ENCODE measurements around the gene ERBB2.
"Not testable (repeated sequence)": the region's sequence is repeated elsewhere in the genome, so short reads cannot be mapped to it uniquely, and the experiment has no call there.

The ERBB2 gene

DNA sequence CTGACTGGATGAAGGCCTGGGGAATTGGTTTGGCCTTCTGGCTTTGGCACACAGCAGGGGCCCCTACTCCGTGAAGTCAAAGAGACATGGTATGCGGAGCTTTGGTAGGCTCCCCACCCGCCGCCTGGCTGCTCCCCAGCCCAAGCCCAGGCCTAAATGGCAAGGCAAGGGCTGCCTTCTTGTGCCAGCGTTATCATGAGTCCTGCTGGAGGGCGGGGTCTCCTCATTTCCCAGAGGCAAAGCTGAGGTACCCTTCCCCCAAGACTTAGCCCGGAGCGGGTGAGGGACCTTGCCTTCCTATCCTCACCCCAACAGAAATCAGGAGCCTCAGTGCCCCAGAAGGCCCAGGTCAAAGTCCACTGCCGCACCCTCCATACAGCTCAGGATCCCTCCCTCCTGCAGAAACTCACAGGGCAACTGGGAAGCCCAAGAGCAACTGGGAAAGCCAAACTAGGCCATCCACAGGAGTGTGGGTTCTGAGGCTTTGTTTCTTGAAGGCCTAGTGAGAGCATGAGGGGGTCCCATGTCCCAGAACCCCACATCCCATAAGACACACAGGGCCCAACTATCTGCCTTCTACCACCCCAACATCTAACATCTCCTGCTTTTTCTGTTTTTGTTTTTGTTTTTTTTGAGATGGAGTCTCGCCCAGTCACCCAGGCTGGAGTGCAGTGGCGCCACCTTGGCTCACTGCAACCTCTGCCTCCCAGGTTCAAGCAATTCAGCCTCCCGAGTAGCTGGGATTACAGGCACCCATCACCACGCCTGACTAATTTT lies 21.3 kb upstream of the ERBB2 start:
- DNase-seq (ENCODE audit: low spot score), result no peak

DNA sequence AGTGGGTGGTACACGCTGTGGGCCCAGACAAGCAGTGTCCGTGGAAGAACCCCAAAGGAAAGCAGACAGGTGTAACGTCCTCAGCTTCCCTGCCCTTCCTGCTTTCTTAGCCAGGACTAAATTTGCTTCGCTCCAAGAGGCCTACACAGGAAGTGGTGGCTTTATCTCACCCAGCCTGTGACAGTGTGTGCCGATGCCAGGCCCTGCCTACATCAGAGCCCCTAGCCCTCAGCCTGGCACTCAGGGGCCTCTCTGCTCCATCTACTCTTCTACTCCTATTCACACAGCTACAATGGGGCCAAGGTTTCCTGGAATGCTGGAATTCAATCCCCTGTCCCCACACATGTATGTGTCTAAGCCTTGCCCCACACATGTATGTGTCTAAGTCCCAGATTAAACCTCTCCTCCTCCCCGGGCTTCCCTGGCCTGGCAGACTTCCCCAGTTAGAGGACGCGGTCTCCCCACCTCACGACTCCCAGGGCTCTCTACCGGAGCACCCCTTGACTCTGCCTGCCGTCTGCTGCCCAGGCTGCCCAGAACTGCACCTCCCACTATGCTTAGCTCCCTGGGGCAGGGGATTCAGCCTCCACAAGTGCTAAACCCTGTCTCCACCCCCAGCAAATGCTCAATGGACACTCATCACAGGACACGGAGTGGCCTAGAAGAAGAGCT lies 20.2 kb upstream of the ERBB2 start:
- no peak for DNase-seq (ENCODE audit: low spot score)

DNA sequence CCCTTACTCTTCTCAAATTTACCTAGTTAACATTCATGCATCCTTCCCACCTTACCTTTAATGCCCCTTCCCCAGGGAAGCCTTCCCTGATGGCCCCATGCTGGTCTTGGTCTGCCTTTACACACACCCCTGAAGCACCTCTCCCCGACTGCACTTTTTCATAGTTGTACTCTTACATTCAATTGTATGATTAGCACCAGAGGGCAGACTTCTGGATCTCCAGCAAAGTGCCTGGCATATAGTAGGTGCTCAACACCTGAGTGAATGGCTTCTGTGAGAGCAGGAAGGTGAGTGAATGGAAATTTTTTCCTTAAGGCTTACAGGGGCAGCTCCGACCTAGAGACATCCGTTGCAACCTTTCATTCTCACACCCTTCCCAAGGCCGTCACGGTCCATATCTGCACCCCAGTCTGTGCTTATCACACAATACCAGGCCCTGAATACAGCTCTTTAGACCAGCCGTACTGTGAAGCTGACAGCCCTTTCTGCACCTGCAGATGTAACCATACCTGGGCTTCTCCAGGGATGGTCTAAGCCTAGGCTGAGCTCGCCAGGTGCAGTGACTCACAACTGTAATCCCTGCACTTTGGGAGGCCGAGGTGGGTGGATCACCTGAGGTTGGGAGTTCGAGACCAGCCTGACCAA lies 16.4 kb upstream of the ERBB2 start:
- DNase-seq (ENCODE audit: low spot score), result no peak

- no peak for DNase-seq (ENCODE audit: low spot score)
Measured at GRCh38 chr17:39684369-39685192, 15.3 kb upstream of the ERBB2 start.

DNA sequence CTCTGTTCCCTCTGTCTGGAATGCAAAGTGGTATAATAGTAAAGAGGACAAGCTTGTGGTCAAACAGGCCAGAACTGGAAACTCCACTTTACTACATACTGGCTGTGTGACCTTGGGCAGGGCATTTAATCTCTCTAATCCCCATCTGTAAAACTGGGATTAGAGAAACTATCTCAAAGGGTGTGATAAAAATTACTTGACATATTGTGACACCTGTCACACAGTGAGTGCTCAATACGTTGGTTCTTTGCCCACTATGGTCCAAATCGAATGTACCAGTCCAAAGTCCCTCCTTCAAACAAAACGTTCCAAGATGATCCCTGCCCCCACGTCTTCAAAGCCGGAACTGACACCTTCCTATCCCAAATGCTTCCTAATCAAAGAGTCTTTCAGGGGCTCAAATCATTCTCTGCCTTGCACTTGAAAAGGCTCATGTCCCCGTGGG lies 12.7 kb upstream of the ERBB2 start:
- no peak for DNase-seq (ENCODE audit: low spot score)

- peak; percentile 96 for DNase-seq (ENCODE audit: low spot score)
Measured at GRCh38 chr17:39687546-39688474, 12.1 kb upstream of the ERBB2 start, which contains the start of gene PGAP3. Gene PGAP3 (minus strand): TSS chr17:39688057. CDS start chr17:39688014, 43 bp downstream.

- DNase-seq (ENCODE audit: low spot score), result no peak
Measured at GRCh38 chr17:39688475-39688835, 11.4 kb upstream of the ERBB2 start.

- no peak for DNase-seq (ENCODE audit: low spot score)
Measured at GRCh38 chr17:39688945-39689344, 10.9 kb upstream of the ERBB2 start.

DNA sequence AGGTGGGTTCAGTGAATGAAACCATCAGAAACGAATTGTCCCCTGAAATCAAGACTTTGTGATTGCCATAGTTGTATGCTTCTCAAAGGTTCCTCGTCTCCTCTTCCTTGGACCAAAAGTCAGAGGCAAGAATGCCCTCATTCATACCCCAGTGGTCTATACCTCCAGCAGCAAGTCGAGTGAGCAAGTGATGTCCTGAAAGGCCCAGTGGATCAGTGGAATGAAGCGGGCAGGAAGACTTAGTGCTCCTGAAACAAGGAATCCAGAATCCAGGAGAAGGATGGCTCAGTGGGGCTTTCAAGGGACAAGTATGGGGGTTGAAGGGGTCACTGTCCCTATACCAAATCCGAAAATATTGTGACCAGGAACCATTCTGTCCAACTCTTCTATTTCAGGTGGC lies 5.3 kb upstream of the ERBB2 start:
- no peak for DNase-seq (ENCODE audit: low spot score)

- DNase-seq (ENCODE audit: low spot score), result no peak
Measured at GRCh38 chr17:39695089-39695474, 4.8 kb upstream of the ERBB2 start.

GRCh38 chr17:39696731-39697130 lies 3.1 kb upstream of the ERBB2 start:
- no peak for DNase-seq (ENCODE audit: low spot score)

- no peak for DNase-seq (ENCODE audit: low spot score)
Measured at GRCh38 chr17:39697961-39698360, 1.9 kb upstream of the ERBB2 start.

DNA sequence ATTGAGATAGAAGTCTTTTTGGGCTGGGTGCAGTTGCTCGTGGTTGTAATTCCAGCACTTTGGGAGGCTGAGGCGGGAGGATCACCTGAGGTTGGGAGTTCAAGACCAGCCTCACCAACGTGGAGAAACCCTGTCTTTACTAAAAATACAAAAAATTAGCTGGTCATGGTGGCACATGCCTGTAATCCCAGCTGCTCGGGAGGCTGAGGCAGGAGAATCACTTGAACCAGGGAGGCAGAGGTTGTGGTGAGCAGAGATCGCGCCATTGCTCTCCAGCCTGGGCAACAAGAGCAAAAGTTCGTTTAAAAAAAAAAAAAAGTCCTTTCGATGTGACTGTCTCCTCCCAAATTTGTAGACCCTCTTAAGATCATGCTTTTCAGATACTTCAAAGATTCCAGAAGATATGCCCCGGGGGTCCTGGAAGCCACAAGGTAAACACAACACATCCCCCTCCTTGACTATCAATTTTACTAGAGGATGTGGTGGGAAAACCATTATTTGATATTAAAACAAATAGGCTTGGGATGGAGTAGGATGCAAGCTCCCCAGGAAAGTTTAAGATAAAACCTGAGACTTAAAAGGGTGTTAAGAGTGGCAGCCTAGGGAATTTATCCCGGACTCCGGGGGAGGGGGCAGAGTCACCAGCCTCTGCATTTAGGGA lies 577 bp upstream of the ERBB2 start:
- DNase-seq (ENCODE audit: low spot score), result not testable (repeated sequence)

DNA sequence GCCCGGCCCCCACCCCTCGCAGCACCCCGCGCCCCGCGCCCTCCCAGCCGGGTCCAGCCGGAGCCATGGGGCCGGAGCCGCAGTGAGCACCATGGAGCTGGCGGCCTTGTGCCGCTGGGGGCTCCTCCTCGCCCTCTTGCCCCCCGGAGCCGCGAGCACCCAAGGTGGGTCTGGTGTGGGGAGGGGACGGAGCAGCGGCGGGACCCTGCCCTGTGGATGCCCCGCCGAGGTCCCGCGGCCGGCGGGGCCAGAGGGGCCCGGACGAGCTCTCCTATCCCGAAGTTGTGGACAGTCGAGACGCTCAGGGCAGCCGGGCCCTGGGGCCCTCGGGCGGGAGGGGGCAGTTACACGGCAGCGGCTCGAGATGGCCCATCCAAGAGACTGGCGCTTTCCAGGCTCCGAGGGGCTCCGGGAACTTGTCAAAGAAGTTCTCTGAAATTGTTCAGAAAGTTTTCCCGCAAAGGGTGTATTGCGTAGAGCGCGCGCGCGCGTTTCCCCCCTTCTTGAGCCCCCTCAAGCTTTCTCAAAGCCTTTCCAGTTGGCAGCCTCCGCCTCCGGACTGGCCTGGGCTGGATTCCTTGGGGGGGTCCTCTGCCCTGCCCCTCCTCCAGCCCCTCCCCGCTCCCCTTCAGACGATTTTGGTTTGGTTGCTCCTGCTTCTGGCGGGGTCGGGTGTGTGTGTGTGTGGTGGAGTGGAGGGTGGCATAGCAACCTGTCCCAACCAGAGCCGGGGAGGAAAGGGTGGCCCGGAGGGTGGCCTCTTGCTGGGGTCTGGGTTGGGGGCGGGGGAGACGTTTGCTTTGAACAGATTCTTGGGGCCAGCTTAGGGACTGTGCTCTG lies 504 bp downstream of the ERBB2 start:
- no peak for DNase-seq (ENCODE audit: low spot score)

DNA sequence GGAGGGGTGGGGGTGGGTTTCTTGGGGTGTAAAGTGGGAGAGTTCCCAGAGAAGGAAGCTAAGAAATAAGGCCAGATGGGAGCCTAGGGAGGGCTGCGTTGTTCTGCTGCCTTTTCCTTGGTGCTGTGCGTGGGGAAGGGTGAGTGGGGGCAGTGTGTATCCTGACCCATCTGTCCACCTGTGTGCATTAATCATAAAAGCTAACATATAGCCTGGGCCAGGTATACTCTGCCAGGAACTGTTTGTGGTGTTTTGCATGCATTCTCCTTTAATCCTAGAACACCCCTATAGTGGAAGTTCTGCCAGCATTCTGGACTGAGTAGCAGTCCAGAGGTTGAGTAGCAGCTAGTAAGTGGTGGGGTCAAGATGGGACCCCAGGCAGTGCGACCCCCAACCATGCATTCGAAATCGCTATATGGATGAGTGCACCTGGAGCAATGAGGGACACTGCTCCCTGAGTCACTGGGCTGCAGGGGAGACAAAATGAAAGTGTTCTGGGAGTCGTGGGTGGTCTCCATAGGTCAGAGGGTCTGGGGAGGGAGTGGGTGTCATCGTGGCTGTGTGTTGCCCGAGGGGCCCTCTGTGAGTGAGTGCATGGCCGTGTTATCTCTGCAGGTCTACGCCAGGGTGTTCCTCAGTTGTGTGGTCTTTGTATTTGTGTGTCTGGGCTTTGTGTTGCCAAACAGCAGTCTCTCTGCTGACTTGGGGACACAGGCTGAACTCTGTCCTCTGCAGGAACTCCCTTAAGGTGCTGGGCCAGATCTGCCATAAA lies 1.3 kb downstream of the ERBB2 start:
- DNase-seq (ENCODE audit: low spot score), result no peak

DNA sequence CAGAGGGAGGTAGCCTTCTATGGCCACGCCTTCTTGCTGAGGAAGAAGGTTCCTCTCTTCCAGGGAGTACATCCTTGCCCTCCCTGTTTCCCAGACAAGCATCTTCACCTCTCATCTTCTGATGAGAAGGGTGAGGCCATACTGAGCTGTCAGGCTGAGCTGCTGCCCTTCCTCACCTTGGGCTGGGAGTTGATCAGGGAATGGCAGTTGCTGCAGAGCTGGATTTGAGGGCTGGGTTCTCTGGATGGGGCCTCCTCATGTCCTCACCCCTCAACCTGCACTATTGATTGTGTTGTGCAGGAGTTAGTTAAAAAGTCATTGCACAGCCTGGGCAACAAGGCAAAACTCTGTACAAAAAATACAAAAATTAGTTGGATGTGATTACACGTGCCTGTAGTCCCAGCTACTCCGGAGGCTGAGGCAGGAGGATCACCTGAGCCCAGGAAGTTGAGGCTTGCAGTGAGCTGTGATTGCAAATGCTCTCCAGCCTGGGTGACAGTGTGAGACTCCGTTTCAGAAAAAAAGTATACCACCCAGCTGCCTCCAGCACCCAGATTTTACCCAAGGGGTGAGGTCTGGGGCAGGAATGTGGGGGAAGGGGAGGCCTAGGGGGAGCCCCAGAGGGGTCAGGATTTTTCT lies 2.0 kb downstream of the ERBB2 start:
- no peak for DNase-seq (ENCODE audit: low spot score)

DNA sequence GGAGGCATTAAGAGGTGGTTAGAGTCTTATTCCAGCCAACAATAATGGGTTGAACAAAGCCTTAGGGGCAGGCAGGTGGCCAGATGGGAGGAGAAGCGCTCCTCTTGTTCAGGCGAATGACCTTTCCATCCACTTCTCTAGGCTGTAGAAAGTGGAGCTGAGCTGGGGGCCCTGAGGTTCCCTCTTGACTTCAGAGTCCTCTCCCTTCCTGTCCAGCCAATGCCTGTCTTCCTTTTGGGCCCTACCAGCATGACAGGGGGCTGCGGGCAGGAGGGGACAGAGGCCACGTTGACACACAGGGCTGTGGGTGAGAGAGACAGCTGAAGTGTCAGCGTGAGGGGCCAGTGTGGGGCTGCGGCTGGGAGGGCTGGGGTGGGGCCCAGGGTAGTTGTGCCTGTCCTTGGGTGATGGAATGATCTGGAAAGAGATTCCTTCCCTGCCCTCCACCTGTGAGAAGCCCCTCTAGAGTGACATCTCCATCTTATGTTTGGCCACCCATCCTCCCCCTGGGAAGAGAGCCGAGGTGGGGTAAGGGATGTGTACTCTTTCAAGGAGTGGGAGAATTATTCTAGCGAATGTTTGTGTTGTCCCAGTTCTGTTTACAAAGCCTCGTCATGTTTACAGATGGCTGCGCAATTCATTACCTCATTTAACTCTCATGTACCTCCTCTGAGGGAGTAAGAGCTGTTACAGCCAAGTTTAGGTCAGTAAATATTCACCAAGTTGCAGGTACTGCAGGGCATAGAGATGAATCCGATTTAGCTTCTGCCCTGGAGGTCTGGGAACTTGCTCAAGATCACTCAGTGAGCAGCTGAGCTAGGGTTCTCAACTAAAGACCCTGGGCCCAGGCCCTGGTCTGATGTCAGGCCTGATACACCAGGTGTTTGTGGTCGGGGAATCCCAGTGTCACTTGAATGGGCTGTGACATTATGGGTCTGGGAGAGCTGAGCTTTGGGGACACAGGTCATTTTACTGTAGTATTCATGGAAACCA lies 3.3 kb downstream of the ERBB2 start:
- peak; percentile 65 for DNase-seq (ENCODE audit: low spot score)
